Lower leg skin (tissue), 4 donors: ENCODE data around the gene TBC1D10A. TPM values are rescaled to one million over a fixed set of nuclear protein-coding genes. Genes with fewer than 3 reads are reported as not detected.

ENCODE experiments used
- DNase-seq, 2 donors: peaks; one replicate each; pipeline ENCODE4 v3.0.0-alpha.2; 2019; ENCODE audit warnings: low spot score in 2 of 2
- H3K4me3 ChIP-seq: fragments of 200-600 bp; sonication (generic); 2 replicates; pipeline ENCODE4 v1.5.1; 2017; ENCODE audit warnings: mild to moderate bottlenecking, low read depth; ENCODE audit not compliant: poor library complexity, severe bottlenecking
- POLR2A ChIP-seq, 2 donors: fragments of 450-650 bp; IDR thresholded peaks; one replicate each; pipeline ENCODE4 v1.6.1; 2016 to 2017; ENCODE audit warnings: antibody characterized with exemption in 2 of 2, mild to moderate bottlenecking in 1 of 2, moderate library complexity in 1 of 2
- WGBS, 2 donors: methylation state at CpG; one replicate each; pipeline ENCODE4 v1.1.5; 2018; 5-methylcytosine and 5-hydroxymethylcytosine counted together
- intact Hi-C: fragments of 100-400 bp; cut with DNase I; formaldehyde crosslinking; loops from one replicate; pipeline ENCODE4 v1.15.0; 2023; ENCODE audit warnings: low total_unique reads
- total RNA-seq, 4 donors: library from RNA; depleted of rRNA; stranded (reverse); fragments of >200 nt; gene quantifications; one replicate each; pipeline ENCODE4 v1.1.0, GENCODE V29; 2016
- TF ChIP-seq, protein P1 (sequence below), 3 donors: fragments of 450-650 bp; IDR thresholded peaks; one replicate each; pipeline ENCODE4 v1.5.1; 2016; ENCODE audit warnings: antibody characterized with exemption in 3 of 3, mild to moderate bottlenecking in 3 of 3, moderate library complexity in 2 of 3

Gene TBC1D10A
- total RNA-seq, 4 donors from 2014 or later: 64.8 to 80.1 (median 74.2) TPM

DNA sequence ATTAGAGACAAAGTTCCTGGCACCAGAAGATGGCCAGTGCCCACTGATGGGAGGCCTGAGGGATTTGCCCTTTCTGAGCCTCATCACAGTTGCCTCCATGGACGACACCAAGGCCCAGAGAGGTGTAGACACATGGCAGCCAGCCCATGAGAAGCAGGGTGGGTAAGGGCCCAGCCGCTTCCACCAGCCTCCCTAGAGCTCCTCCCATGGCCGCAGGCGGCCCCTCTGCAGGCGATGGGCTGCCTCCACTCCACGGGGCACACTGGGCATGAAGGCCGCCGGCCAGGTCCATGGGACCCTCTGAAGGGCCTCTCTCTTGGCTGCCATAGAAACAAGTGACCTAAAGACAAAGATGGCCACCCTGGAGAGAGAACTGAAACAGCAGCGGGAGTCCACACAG, 44.6 kb upstream of the TBC1D10A start:
- H3K4me3 ChIP-seq: no peak overlapping the region
- TF ChIP-seq, protein P1, sequence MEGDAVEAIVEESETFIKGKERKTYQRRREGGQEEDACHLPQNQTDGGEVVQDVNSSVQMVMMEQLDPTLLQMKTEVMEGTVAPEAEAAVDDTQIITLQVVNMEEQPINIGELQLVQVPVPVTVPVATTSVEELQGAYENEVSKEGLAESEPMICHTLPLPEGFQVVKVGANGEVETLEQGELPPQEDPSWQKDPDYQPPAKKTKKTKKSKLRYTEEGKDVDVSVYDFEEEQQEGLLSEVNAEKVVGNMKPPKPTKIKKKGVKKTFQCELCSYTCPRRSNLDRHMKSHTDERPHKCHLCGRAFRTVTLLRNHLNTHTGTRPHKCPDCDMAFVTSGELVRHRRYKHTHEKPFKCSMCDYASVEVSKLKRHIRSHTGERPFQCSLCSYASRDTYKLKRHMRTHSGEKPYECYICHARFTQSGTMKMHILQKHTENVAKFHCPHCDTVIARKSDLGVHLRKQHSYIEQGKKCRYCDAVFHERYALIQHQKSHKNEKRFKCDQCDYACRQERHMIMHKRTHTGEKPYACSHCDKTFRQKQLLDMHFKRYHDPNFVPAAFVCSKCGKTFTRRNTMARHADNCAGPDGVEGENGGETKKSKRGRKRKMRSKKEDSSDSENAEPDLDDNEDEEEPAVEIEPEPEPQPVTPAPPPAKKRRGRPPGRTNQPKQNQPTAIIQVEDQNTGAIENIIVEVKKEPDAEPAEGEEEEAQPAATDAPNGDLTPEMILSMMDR (IDR thresholded peaks at IDR 0.05): no peak
- no peak for TF ChIP-seq POLR2A (IDR thresholded peaks at IDR 0.05)
- intact Hi-C loops: no loop called here
- 92 to 95% methylated on average over 9 of the region's 9 CpGs for WGBS, 2 donors
- DNase-seq: no peak

DNA sequence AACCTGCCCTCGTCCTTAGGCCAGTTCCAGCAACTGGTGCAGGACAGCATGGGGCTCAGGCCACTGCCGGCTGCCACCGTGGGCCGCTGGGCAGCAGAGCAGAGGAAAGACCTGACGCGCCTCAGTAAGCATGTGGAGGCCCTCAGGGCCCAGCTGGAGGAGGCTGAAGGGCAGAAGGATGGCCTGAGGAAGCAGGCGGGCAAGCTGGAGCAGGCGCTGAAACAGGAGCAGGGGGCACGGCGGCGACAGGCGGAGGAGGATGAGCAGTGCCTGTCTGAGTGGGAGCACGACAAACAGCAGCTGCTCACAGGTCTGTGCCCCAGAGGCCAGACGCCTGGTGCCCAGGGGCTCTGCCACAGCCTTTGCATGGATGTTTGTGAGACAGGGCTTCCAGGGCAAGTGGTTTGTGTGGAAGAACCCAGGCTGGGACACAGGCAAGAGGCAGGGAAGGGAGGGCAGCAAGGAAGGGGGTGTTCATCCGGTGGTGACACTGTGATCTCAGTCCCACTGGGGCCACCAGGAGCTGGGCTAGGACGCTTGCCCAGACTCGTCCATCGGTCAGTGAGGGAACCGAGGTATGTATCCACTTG, 44.0 kb upstream of the TBC1D10A start:
- no peak overlapping the region for H3K4me3 ChIP-seq
- intact Hi-C loops: no loop called here
- 81 to 87% methylated on average over 16 to 19 of the region's 19 CpGs for WGBS, 2 donors
- no peak for TF ChIP-seq POLR2A (IDR thresholded peaks at IDR 0.05)
- TF ChIP-seq, protein P1 (IDR thresholded peaks at IDR 0.05): no peak
- DNase-seq: no peak

DNA sequence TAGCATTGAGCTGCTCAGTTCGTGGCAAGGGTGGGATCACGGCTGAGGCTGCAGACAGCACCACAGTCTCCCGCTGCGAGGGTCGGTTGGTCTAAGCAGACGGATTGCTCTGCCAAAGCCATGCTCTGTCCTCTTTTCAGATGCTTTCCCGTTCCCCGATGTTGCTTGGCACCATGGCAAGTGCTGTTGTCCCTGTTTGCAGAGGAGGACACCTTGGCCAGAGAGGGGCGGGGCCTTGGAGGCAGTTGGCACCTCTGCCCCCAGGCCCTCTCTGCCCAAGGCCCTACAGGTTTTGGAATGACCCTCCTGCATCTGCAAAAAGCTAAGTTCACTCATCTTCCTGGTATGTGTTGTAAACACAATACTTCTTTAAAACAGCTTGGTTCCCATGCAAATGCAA, 41.7 kb upstream of the TBC1D10A start:
- no peak for DNase-seq
- intact Hi-C loops: no loop called here

DNA sequence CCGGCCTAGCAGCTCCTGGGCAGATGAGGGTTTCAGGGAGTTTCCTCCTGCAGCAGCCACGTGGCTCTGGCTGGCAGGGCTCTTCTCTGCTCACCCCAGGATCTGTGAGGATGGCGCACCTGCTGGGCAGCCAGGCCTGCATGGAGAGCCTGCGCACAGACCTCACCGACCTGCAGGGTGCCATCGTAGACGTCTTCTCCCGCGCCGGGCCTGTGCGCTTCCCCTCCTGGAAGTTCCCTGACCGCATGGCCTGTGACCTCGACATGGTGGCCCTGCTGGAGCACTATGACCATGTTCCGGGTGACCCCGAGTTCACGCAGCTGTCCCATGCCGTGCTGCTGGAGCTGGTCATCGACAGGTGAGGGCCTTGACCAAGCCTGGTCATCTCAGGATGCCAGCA, 39.1 kb upstream of the TBC1D10A start:
- no peak for DNase-seq
- 91% methylated on average over 17 to 18 of the region's 18 CpGs for WGBS, 2 donors
- TF ChIP-seq, protein P1 (IDR thresholded peaks at IDR 0.05): no peak
- TF ChIP-seq POLR2A (IDR thresholded peaks at IDR 0.05): no peak
- H3K4me3 ChIP-seq: no peak overlapping the region
- intact Hi-C loops: no loop called here

More for the DNA sequence above, 41.7 kb upstream of the TBC1D10A start:
- TF ChIP-seq POLR2A (IDR thresholded peaks at IDR 0.05): no peak
- TF ChIP-seq, protein P1 (IDR thresholded peaks at IDR 0.05): no peak
- H3K4me3 ChIP-seq: no peak overlapping the region
- 83 to 95% methylated on average over 9 of the region's 9 CpGs for WGBS, 2 donors

DNA sequence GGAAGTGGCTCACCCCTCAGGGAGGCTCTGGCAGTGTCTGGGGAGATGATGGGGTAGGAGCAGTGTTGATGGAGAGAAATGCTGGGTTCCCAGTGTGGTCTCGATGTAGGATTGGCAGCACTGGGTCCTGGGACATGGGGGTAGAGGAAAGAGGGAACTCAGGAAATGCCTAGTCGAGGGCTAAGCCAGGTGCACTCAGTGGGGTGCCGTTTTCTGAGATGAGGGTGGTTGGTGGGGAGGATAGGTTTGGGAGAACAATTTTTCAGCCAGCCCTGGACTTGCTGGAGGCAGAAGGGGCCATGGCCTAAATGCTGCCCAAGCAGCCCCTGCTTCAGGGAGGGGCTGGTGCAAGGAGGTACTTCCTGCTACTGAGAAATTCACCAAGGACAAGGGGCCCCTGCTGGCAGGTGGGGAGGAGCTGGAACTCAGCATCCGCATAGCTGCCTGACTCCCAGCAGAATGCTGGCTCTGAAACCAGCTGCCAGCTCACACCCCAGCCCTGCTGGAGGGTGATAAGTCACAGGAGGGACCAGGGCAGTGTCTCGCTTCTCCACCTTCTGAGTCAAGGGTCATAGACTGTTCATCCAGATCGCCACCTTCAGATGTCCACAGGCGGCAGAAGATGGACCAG, 36.0 kb upstream of the TBC1D10A start:
- 87% methylated on average over 7 of the region's 7 CpGs for WGBS, 2 donors
- intact Hi-C loops: no loop called here
- no peak overlapping the region for H3K4me3 ChIP-seq
- no peak for TF ChIP-seq POLR2A (IDR thresholded peaks at IDR 0.05)
- TF ChIP-seq, protein P1 (IDR thresholded peaks at IDR 0.05): no peak
- no peak for DNase-seq
